ENCODE measurements around the gene TNFRSF6B. TPM values are rescaled to one million over a fixed set of nuclear protein-coding genes. Genes with fewer than 3 reads are reported as not detected.

TNFRSF6B gene
- total RNA-seq, 2 donors from 2014 or later, result not detected

DNA sequence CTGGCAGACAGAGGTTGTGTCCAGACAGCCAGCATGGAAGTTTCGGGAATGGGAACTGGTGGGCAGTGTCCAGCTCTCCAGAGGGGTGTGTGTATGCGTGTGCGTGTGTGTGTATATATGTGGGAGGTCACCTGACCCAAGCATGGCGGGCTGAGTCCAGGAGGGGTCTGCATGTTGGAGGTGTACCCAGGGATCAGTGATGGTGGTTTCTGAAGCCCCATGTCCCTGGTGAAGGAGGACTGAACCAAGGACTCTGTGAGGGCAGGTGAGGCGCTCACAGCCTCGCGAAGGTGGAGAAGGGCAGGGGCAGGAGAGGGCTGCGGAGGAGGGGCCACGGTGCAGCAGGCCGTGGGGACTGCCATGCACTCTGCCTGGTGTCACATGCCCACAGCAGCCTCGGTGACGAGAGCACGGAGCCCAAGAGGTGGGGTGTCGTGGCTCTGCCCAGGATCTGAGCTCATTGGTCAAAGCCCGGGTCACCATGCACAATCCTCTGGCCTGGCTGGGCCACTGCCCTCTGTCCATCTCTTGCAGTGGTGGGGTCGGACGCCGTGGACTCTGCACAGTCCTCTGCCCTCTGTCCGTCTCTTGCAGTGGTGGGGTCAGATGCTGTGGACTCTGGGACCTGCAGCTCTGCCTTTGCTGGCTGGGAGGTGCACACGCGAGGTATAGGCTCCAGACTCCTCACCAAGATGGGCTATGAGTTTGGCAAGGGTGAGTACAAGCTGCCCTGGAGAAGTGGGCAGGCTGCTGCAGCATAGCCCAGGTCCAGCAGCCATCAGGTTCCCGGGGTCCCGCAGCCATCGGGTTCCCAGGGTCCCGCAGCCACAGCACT, 37.9 kb downstream of the TNFRSF6B start:
- Mint-ChIP-seq H3K27ac (peak overlapping the region; percentile 52), H3K9me3 (no peaks in the 10 kb centered on the region)
- TF ChIP-seq, protein P1, sequence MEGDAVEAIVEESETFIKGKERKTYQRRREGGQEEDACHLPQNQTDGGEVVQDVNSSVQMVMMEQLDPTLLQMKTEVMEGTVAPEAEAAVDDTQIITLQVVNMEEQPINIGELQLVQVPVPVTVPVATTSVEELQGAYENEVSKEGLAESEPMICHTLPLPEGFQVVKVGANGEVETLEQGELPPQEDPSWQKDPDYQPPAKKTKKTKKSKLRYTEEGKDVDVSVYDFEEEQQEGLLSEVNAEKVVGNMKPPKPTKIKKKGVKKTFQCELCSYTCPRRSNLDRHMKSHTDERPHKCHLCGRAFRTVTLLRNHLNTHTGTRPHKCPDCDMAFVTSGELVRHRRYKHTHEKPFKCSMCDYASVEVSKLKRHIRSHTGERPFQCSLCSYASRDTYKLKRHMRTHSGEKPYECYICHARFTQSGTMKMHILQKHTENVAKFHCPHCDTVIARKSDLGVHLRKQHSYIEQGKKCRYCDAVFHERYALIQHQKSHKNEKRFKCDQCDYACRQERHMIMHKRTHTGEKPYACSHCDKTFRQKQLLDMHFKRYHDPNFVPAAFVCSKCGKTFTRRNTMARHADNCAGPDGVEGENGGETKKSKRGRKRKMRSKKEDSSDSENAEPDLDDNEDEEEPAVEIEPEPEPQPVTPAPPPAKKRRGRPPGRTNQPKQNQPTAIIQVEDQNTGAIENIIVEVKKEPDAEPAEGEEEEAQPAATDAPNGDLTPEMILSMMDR (conservative IDR thresholded peaks at IDR 0.05), result no peak

DNA sequence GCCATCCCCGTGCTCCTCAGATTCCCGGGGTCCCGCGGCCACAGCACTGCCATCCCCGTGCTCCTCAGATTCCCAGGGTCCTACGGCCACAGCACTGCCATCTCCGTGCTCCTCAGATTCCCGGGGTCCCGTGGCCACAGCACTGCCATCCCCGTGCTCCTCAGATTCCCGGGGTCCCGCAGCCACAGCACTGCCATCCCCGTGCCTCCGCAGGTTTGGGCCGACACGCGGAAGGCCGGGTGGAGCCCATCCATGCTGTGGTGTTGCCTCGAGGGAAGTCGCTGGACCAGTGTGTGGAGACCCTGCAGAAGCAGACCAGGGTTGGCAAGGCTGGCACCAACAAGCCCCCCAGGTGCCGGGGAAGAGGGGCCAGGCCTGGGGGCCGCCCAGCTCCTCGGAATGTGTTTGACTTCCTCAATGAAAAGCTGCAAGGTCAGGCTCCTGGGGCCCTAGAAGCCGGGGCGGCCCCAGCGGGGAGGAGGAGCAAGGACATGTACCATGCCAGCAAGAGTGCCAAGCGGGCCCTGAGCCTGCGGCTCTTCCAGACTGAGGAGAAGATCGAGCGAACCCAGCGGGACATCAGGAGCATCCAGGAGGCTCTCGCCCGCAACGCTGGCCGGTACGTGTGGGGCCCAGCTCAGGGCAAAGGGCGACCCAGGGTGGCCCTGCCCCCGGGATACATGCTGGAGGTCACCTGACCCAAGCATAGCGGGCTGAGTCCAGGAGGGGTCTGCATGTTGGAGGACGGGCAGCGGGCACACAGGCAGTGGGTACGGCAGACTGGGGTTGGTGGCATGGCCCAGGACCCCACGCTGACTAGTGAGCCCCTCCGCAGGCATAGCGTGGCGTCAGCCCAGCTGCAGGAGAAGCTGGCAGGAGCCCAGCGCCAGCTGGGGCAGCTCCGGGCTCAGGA, 38.8 kb downstream of the TNFRSF6B start:
- Histone ChIP-seq H3K9me3 (ENCODE audit: control insufficient read depth, low read length) (no peaks in the 10 kb centered on the region), H3K27me3 (ENCODE audit: control insufficient read depth, insufficient read depth, low read length, poor library complexity, severe bottlenecking) (no peaks in the 10 kb centered on the region), H3K4me3 (ENCODE audit: low read length) (no peak overlapping the region), H3K4me1 (ENCODE audit: control insufficient read depth, insufficient read depth, low read length) (no peaks in the 10 kb centered on the region), H3K36me3 (ENCODE audit: control insufficient read depth, insufficient read depth, low read length) (peaks cover 27% of the 10 kb centered on the region), H3K9ac (ENCODE audit: extremely low read depth, low read length, poor library complexity, severe bottlenecking) (no peak overlapping the region), H3K27ac (ENCODE audit: low read depth, low read length) (no peak overlapping the region)
- no peak overlapping the region for H3K27ac Mint-ChIP-seq
- H3K36me3 Mint-ChIP-seq (ENCODE audit: low read depth), result peaks cover 17% of the 10 kb centered on the region
- no peak for DNase-seq
- H3K4me3 Mint-ChIP-seq, result no peak overlapping the region
- H3K4me1 Mint-ChIP-seq, result no peaks in the 10 kb centered on the region
- H3K9me3 Mint-ChIP-seq, result no peaks in the 10 kb centered on the region
- peaks cover 1% of the 10 kb centered on the region for H3K27me3 Mint-ChIP-seq (ENCODE audit: insufficient read depth)
- TF ChIP-seq, protein P1 (conservative IDR thresholded peaks at IDR 0.05), result no peak
- WGBS, 2 experiments (ENCODE audit: insufficient coverage in 1 of 2, insufficient read length in 1 of 2), result 95% methylated on average over 42 to 48 of the region's 48 CpGs

More for the DNA sequence above, 37.9 kb downstream of the TNFRSF6B start:
- no peak overlapping the region for H3K9ac ChIP-seq (ENCODE audit: extremely low read depth, low read length, poor library complexity, severe bottlenecking)
- H3K27ac ChIP-seq (ENCODE audit: low read depth, low read length), result no peak overlapping the region
- H3K36me3 ChIP-seq (ENCODE audit: control insufficient read depth, insufficient read depth, low read length), result peaks cover 35% of the 10 kb centered on the region
- WGBS, 2 experiments (ENCODE audit: insufficient coverage in 1 of 2, insufficient read length in 1 of 2), result 93 to 94% methylated on average over 20 to 25 of the region's 25 CpGs
- Mint-ChIP-seq H3K4me1 (no peaks in the 10 kb centered on the region), H3K36me3 (ENCODE audit: low read depth) (peaks cover 21% of the 10 kb centered on the region), H3K4me3 (no peak overlapping the region), H3K27me3 (ENCODE audit: insufficient read depth) (peaks cover 1% of the 10 kb centered on the region)
- H3K27me3 ChIP-seq (ENCODE audit: control insufficient read depth, insufficient read depth, low read length, poor library complexity, severe bottlenecking), result no peaks in the 10 kb centered on the region
- DNase-seq, result peak; percentile 45
- H3K4me3 ChIP-seq (ENCODE audit: low read length), result no peak overlapping the region
- no peaks in the 10 kb centered on the region for H3K9me3 ChIP-seq (ENCODE audit: control insufficient read depth, low read length)
- no peaks in the 10 kb centered on the region for H3K4me1 ChIP-seq (ENCODE audit: control insufficient read depth, insufficient read depth, low read length)

DNA sequence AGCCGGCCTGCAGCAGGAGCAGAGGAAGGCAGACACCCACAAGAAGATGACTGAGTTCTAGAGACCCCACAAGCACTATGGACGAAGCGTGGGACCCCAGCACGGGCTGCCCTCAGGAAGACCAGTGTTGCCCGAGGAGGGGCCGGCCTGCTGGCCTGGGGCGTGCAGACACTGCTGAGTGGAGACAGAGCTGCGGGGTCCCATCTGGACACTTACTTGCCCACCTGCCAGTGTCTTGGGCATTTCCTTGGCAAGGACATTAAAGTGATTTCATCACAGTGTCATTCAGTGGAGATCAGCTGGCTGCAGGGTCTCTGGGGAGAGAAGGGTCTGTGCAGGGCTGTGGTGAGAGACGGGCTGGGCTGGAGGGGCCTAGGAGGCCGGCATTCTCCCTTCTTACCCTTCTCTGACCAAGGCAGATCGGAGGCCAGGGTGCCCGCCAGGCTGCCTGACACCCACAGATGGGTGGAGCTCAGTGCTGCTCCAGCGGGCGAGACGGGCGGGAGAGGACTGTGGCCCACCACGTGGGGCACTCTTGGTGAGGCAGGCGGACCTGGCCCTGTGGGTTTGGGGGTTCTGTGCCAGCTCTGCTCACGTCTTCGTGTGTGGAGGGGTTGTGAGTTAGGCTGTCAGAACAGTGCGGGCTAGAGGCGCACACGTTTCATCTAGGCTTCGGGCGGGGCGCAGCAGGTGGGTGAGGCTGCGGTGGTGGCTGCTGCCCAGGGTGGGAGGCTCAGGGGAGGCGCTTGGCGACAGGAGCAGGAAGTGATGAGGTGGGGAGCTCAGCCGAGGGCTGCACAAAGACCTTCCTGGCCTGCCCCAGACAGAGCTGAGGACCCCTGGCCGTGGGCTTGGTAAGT, 39.6 kb downstream of the TNFRSF6B start, which contains the start of gene LIME1:
TSS of gene LIME1 (plus strand) at position 806 of the 860 bp plus-strand sequence. CDS start 886 bp downstream, outside the sequence.
- Mint-ChIP-seq H3K4me1 (no peaks in the 10 kb centered on the region), H3K36me3 (ENCODE audit: low read depth) (peaks cover 17% of the 10 kb centered on the region), H3K4me3 (no peak within 1 kb of the TSS), H3K9me3 (no peaks in the 10 kb centered on the region), H3K27me3 (ENCODE audit: insufficient read depth) (peaks cover 1% of the 10 kb centered on the region), H3K27ac (no peak within 1 kb of the TSS)
- no peak within 1 kb of the TSS for H3K4me3 ChIP-seq (ENCODE audit: low read length)
- no peak within 1 kb of the TSS for H3K27ac ChIP-seq (ENCODE audit: low read depth, low read length)
- DNase-seq, result peak; percentile 48
- no peak within 1 kb of the TSS for H3K9ac ChIP-seq (ENCODE audit: extremely low read depth, low read length, poor library complexity, severe bottlenecking)
- peaks cover under 1% of the 10 kb centered on the region for H3K4me1 ChIP-seq (ENCODE audit: control insufficient read depth, insufficient read depth, low read length)
- TF ChIP-seq, protein P1 (conservative IDR thresholded peaks at IDR 0.05), result no peak
- no peaks in the 10 kb centered on the region for H3K27me3 ChIP-seq (ENCODE audit: control insufficient read depth, insufficient read depth, low read length, poor library complexity, severe bottlenecking)
- no peaks in the 10 kb centered on the region for H3K9me3 ChIP-seq (ENCODE audit: control insufficient read depth, low read length)
- H3K36me3 ChIP-seq (ENCODE audit: control insufficient read depth, insufficient read depth, low read length), result peaks cover 26% of the 10 kb centered on the region
- 90 to 93% methylated on average over 19 to 31 of the region's 31 CpGs for WGBS, 2 experiments (ENCODE audit: insufficient coverage in 1 of 2, insufficient read length in 1 of 2)

Measured in endodermal cell (in vitro differentiated cells).